GM12873 (cell line): ENCODE results near the gene AMBP.

ENCODE experiments used
- TF ChIP-seq, protein P1 (sequence below): IDR thresholded peaks from 2 replicates; pipeline ENCODE4 v1.5.1; 2012; ENCODE audit warnings: low read depth, mild to moderate bottlenecking, moderate library complexity, low read length, control low read depth; ENCODE audit not compliant: insufficient read depth; ENCODE audit errors: missing control alignments

AMBP gene

GRCh38 chr9:114021578-114021977 lies 56.5 kb downstream of the AMBP start:
- TF ChIP-seq, protein P1, sequence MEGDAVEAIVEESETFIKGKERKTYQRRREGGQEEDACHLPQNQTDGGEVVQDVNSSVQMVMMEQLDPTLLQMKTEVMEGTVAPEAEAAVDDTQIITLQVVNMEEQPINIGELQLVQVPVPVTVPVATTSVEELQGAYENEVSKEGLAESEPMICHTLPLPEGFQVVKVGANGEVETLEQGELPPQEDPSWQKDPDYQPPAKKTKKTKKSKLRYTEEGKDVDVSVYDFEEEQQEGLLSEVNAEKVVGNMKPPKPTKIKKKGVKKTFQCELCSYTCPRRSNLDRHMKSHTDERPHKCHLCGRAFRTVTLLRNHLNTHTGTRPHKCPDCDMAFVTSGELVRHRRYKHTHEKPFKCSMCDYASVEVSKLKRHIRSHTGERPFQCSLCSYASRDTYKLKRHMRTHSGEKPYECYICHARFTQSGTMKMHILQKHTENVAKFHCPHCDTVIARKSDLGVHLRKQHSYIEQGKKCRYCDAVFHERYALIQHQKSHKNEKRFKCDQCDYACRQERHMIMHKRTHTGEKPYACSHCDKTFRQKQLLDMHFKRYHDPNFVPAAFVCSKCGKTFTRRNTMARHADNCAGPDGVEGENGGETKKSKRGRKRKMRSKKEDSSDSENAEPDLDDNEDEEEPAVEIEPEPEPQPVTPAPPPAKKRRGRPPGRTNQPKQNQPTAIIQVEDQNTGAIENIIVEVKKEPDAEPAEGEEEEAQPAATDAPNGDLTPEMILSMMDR, result no peak

- TF ChIP-seq, protein P1, result no peak
Measured at GRCh38 chr9:114017741-114018715, 60.1 kb downstream of the AMBP start.

DNA sequence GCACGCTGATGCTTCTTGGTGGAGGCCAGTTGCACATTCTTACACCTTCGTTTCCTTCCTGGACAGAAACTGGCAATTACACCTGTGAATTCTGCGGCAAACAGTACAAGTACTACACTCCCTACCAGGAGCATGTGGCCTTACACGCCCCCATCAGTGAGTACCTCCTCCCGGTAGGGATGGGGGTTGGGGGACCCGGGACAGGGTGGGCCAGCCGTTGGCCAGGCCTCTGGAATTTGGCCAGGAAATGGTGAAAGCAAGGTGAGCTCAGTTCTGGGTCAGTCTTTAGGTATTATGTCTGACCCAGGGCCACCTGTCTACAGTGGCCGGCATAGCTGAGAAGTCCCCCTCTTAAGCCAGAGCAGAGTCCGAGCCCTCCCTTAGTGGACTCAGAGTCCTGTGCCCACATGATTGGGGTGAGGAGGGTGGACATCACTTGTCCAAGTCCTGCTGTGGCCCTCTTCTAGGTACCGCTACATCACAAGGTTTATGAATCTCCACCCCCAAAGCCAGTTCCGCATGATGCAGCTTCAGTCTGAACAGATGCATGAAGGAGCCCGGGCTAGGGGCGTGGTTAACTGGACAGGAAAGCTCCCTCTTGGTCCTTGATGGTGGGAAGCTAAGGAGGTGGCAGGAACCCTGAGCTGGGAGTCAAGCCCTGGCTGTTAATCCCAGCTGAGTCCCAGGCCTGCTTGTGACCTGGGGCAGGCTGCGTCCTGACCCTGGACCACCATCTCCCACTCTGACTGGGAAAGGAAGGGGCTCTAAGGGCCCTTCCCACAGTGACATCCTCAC lies 61.3 kb downstream of the AMBP start:
- TF ChIP-seq, protein P1, result no peak

DNA sequence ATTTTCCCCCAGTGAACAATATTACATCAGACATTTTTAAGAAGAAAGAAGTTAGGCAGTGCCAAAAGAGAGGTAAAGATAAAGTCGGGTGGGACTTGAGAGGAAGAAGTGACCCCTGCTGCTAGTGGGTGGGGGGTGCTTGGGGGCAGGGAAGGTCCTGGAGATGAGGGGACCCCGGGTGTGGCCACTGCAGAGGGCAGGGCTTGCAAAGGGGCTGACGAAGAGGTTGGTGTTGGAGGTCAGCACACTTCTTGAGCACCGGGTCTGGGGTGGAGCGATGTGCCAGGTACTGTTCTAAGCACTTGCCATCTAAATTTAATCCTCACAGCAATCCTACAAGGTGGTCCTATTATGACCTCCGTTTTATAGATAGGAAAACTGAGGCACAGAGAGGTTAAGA lies 62.0 kb downstream of the AMBP start:
- TF ChIP-seq, protein P1, result no peak

GRCh38 chr9:114015607-114016006 lies 62.5 kb downstream of the AMBP start:
- TF ChIP-seq, protein P1, result no peak

DNA sequence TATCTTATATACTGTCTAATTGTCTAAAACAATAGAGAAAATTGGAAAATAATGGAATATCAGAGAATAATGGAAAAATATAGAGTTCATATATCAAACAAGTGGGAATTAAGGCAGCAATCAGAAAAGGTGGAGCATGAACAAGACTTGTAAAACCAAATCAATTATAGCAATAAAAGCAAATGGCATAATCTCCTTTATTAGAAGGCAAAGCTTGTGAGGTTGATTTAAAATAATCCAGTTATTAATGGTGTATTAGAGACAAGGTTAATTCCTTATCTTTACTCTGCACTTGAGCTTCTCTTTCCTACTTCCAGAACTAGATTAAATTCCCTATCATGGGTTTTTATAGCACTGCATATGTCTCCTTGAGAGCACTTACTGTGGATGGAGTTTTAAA lies 64.1 kb downstream of the AMBP start:
- TF ChIP-seq, protein P1, result no peak

GRCh38 chr9:114012126-114012525 lies 66.0 kb downstream of the AMBP start:
- TF ChIP-seq, protein P1, result no peak
